Measurements from ENCODE around the gene ZNF302. TPM values are rescaled to one million over a fixed set of nuclear protein-coding genes. Genes with fewer than 3 reads are reported as not detected.
A peak's percentile ranks its signal among the peaks of the same experiment; 100 is the strongest.

Gene ZNF302
- total RNA-seq, 1 experiment from 2014 or later, result 19.5 TPM

DNA sequence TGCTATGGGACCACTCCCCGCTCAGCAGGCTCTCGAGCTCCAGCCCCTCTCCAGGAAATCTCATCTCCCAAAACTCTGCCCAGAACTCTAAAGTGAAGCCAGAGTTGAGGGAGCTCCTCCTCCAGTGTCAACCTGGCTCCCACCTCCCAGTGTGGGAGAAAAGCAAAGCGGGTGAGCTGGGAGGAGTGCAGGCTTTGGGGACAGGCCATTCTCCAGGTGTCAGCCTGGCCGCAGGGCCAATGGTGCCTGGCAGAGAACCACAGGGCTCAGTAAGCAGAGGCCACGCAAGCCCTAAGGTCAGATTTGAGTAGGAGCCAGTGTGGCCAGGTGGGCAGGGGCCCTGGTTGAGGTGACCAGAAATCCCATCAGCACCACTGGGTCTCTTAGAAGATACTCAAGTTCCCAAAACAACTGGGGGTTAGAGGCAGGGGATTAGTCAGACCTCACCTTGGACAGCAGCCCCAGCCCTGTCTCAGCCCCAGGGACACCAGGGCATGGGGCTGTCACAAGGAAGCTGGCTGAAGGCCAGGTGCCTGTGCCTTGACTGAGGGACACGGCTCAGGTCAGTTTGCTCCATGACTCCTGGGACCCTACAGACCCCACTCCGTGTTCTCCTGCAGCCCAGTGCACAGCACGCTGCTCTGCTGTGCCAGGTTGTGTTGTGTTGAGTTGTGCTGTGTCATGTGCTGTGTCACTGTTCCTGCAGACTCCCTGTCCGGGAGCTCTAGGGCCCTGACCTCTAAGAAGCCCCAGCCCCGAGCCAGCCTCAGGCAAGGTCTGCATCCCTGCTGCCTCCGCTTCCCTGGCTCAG lies 53.7 kb downstream of the ZNF302 start:
- H3K4me1 ChIP-seq (replicated peaks; ENCODE audit: insufficient read depth), result peaks cover 8% of the 10 kb centered on the region
- no TSS peak for BruUV-seq (replicated peaks)
- H3K79me2 ChIP-seq (ENCODE audit: low read depth), result no peaks in the 10 kb centered on the region
- intact Hi-C loops (cut with micrococcal nuclease; ENCODE audit: unreplicated experiment), result no loop called here
- no peak overlapping the region for H3K4me3 ChIP-seq
- peaks cover 13% of the 10 kb centered on the region for H3K9me3 ChIP-seq (ENCODE audit: insufficient read depth, low read depth)
- peaks cover 21% of the 10 kb centered on the region for H3K27me3 ChIP-seq (ENCODE audit: insufficient read depth, low read depth)
- peaks cover 8% of the 10 kb centered on the region; the same call in 1 of the 2 replicates for H3F3A ChIP-seq (ENCODE audit: insufficient read depth, low read depth)
- no peak for TF ChIP-seq EZH2 (IDR thresholded peaks at IDR 0.05; ENCODE audit: low read depth)
- TF ChIP-seq, protein P1, sequence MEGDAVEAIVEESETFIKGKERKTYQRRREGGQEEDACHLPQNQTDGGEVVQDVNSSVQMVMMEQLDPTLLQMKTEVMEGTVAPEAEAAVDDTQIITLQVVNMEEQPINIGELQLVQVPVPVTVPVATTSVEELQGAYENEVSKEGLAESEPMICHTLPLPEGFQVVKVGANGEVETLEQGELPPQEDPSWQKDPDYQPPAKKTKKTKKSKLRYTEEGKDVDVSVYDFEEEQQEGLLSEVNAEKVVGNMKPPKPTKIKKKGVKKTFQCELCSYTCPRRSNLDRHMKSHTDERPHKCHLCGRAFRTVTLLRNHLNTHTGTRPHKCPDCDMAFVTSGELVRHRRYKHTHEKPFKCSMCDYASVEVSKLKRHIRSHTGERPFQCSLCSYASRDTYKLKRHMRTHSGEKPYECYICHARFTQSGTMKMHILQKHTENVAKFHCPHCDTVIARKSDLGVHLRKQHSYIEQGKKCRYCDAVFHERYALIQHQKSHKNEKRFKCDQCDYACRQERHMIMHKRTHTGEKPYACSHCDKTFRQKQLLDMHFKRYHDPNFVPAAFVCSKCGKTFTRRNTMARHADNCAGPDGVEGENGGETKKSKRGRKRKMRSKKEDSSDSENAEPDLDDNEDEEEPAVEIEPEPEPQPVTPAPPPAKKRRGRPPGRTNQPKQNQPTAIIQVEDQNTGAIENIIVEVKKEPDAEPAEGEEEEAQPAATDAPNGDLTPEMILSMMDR (conservative IDR thresholded peaks at IDR 0.05), result no peak
- no peak overlapping the region for H2AFZ ChIP-seq
- no peak overlapping the region for H3K27ac ChIP-seq
- H4K20me1 ChIP-seq (ENCODE audit: insufficient read depth), result no peaks in the 10 kb centered on the region
- no peaks in the 10 kb centered on the region for H3K9me2 ChIP-seq (ENCODE audit: insufficient read depth)
- POLR2A ChIA-PET (ENCODE audit: unreplicated experiment), result no interaction called here
- CTCF ChIA-PET, result no interaction called here
- peaks cover 11% of the 10 kb centered on the region for H3K36me3 ChIP-seq (ENCODE audit: low read depth)
- H3K4me2 ChIP-seq, result no peak overlapping the region
- DNase-seq, result no peak

DNA sequence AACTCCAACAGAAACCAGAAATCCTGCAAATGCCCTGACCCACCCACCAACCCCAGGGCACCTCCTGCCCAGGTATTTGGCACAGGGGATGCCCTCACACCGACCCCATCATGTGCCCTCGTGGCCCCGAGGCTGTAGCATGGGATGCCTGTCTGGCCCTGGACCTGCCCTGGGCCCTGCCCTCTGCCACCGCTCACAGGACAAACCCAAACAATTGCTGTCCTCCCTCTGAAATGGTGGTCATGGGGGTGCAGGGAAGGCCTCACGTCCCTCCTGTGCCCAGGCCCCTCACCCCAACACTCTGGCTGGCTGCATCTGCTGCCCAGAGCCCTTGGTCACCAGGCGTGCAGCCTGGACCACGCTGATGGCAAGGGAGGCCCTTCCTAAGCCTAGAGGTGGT lies 54.5 kb downstream of the ZNF302 start:
- POLR2A ChIA-PET (ENCODE audit: unreplicated experiment), result no interaction called here
- DNase-seq, result no peak
- intact Hi-C loops (cut with micrococcal nuclease; ENCODE audit: unreplicated experiment), result no loop called here
- Histone ChIP-seq H3K9me3 (ENCODE audit: insufficient read depth, low read depth) (peaks cover 16% of the 10 kb centered on the region), H4K20me1 (ENCODE audit: insufficient read depth) (no peaks in the 10 kb centered on the region), H3K4me2 (no peak overlapping the region), H3K79me2 (ENCODE audit: low read depth) (no peaks in the 10 kb centered on the region), H2AFZ (no peak overlapping the region), H3K36me3 (ENCODE audit: low read depth) (peaks cover 12% of the 10 kb centered on the region), H3K4me3 (no peak overlapping the region), H3K27me3 (ENCODE audit: insufficient read depth, low read depth) (peaks cover 13% of the 10 kb centered on the region; the same call in 1 of the 2 replicates), H3K9me2 (ENCODE audit: insufficient read depth) (no peaks in the 10 kb centered on the region), H3F3A (ENCODE audit: insufficient read depth, low read depth) (peaks cover 8% of the 10 kb centered on the region; the same call in 1 of the 2 replicates), H3K27ac (no peak overlapping the region), H3K4me1 (replicated peaks; ENCODE audit: insufficient read depth) (peaks cover 8% of the 10 kb centered on the region)
- BruUV-seq (replicated peaks), result no TSS peak
- TF ChIP-seq, protein P1 (conservative IDR thresholded peaks at IDR 0.05), result no peak
- no peak for TF ChIP-seq EZH2 (IDR thresholded peaks at IDR 0.05; ENCODE audit: low read depth)
- CTCF ChIA-PET, result no interaction called here

DNA sequence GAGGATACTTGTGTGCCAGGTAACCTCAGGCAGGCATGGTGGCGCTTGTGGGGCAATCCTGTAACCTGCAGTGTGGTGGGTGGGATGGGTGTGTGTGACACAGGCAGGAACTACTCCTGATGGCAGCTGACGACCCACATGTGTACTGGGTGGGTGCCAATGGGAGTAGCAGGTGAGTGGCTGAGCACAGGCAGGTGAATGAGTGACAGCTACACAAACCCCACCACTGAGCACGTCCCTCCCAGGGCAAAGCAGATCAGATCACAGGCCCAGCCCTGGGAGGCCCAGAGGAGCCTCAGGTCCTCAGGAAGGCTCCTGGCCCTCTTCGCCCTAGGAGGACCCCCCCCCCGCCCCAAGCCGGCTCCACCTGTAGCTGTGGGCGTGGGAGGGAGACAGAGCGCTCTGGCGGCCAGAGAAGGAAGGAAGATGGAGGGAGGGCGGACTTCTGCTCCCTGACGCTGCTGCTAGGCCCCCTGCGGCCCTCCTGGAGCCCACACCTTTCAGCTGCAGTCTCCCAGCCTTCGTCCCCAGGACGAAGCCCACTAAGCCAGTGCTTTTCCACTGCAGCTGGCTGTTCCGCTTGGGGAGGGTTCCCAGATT lies 55.2 kb downstream of the ZNF302 start:
- ChIA-PET CTCF (no interaction called here), POLR2A (ENCODE audit: unreplicated experiment) (no interaction called here)
- no peak for DNase-seq
- Histone ChIP-seq H3K4me2 (peak overlapping the region; percentile 87), H4K20me1 (ENCODE audit: insufficient read depth) (no peaks in the 10 kb centered on the region), H3K9me3 (ENCODE audit: insufficient read depth, low read depth) (peaks cover 17% of the 10 kb centered on the region), H3K4me1 (replicated peaks; ENCODE audit: insufficient read depth) (peaks cover 8% of the 10 kb centered on the region), H3F3A (ENCODE audit: insufficient read depth, low read depth) (peaks cover 8% of the 10 kb centered on the region; the same call in 1 of the 2 replicates), H2AFZ (peak overlapping the region; percentile 98; the same call in 1 of the 2 replicates), H3K36me3 (ENCODE audit: low read depth) (peaks cover 15% of the 10 kb centered on the region), H3K79me2 (ENCODE audit: low read depth) (no peaks in the 10 kb centered on the region), H3K27ac (no peak overlapping the region), H3K4me3 (peak overlapping the region; percentile 93; the same call in 1 of the 2 replicates), H3K27me3 (ENCODE audit: insufficient read depth, low read depth) (peaks cover 6% of the 10 kb centered on the region; the same call in 1 of the 2 replicates), H3K9me2 (ENCODE audit: insufficient read depth) (no peaks in the 10 kb centered on the region)
- BruUV-seq (replicated peaks), result no TSS peak
- TF ChIP-seq, protein P1 (conservative IDR thresholded peaks at IDR 0.05), result no peak
- intact Hi-C loops (cut with micrococcal nuclease; ENCODE audit: unreplicated experiment), result no loop called here
